ENCODE measurements around the gene DDX41.

DDX41 gene

DNA sequence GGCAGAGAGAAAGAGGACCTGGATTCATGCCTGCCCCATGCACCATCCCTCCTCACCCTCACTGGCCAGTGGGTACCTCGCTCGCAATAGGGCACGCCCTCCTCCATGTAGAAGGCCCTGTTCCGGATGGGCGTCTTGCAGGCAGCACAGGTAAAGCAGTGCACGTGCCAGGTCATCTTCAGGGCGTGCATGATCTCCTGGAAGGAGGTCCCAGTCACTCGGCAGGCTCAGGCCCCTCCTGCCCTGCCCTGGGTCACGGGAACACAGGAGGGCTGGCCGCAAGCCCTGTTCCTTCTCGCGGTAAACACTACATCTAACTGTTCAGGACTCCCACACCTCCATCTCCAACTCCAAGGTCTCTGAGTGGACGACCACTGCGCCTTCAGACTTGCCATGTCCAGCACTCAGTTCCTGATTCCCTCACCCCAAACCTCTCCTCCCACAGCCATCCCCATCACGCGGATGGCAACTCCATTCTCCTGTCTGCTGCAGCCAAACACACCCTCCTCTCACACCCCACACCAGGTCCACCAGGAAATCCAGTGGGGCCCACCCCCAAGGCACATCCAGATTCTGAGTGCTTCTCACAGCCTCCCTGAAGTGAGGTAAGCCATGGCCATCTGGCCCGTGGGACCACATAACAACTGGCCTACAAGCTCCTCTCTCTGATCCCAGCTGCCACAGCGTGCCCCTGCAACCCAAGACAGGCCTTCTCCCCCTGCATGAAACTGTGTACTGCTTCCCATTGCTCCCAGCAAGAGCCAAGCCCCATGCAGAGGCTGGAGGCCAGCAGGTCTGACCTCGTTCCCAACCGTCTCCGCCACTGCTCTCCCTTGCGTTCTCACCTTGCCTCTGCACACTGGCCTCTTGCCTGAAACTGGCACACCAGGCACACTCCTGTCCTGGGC is 32.5 kb downstream of the DDX41 start:
- DNase-seq (ENCODE audit: low spot score): no peak

DNA sequence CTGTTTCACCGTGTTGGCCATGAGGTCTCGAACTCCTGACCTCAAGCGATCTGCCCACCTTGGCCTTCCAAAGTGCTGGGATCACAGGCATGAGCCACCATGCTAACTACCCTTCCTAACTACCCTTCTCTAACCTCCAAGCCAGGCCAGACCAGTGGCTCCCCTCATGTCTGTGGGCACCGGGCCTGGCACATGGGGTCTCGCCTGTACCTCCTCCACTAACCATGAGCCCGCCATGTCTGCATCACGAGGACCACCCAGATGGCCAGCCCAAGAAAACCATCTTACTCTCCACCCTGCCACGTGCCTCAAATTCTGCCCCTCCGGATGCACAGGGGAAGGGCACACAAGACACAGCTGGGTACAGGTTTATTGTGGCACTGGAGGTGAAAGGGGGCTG is 33.7 kb downstream of the DDX41 start:
- no peak for DNase-seq (ENCODE audit: low spot score)

DNA sequence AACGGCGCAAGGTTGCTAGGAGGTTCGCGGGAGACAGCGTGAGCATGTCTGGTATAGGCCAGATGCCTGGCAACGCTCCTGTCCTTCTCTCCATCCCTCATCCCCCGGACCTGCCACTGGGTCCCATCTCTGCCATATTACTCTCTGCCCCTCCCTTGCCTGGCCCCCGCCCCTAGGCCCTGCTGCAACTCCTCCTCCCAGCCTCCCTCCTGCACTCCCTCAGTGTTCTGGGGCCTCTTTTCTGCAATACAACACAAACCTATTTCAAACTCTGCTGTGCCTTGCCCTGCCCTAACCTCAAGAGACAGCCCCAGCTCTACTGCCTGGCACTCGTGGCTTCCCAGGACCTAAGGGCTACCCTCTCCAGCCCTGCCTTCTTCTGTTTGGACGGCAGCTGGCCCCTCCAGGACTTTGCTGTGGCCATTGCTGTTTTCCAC is 34.4 kb downstream of the DDX41 start:
- no peak for DNase-seq (ENCODE audit: low spot score)

DNA sequence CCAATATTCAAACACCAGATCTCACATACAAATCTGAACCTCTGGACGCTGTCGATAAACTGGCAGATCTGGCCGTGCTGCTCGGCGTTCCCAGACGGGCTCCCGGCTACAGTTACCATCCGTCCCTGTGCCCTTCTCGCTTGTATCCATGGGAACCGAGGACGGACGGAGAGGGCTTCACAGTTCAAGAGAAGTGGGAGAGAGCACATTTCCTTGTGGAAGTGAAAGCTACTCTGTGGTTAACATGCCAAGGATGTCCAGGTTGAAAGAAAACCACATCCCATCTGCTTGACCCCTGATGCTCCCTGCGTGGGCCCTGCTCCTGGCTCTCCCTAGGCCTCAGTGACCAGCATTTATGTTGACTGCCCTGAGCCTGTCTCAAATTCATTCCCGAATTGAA is 37.0 kb downstream of the DDX41 start:
- DNase-seq (ENCODE audit: low spot score): no peak

DNA sequence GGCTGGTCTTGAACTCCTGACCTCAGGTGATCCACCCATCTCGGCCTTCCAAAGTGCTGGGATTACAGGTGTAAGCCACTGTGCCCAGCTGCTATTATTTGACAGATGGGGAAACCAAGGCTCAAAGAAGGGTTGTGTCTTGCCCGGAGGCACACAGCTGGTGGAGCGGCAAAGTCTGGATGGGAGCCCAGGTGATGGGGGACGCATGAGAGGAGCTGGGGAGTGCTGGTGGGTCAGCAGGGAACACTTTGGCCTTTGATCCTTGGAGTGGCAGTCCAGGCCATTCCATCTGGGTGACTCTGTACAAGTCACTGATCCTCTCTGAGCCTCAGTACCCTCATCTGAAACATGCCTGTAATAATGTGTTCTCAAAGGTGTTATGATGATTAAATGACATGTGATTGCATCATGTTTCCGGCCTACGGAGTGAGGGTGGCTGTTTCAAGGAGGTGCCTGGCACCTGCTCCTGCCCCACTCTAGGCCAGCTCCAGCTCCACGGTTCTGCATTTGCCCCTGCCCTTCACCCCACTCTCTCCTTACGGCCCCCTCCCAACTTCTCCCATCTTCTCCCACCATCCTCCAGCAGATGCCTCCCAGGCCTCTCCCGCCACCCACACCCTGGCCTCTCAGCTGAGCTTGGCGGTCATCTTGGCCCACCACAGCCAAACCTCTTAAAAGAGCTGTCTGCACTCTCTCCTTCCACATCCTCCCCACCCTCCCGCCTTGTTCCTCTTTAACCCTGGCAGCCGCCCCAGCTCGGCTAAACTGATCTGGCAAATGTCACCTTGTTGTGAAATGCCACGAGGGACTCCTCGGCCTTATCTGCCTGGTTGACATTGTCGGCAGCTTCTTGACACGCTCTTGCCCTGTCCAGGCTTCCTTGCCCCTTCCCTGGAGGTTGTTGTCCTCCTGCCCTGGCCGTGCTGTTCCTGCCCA is 37.8 kb downstream of the DDX41 start:
- no peak for DNase-seq (ENCODE audit: low spot score)

DNA sequence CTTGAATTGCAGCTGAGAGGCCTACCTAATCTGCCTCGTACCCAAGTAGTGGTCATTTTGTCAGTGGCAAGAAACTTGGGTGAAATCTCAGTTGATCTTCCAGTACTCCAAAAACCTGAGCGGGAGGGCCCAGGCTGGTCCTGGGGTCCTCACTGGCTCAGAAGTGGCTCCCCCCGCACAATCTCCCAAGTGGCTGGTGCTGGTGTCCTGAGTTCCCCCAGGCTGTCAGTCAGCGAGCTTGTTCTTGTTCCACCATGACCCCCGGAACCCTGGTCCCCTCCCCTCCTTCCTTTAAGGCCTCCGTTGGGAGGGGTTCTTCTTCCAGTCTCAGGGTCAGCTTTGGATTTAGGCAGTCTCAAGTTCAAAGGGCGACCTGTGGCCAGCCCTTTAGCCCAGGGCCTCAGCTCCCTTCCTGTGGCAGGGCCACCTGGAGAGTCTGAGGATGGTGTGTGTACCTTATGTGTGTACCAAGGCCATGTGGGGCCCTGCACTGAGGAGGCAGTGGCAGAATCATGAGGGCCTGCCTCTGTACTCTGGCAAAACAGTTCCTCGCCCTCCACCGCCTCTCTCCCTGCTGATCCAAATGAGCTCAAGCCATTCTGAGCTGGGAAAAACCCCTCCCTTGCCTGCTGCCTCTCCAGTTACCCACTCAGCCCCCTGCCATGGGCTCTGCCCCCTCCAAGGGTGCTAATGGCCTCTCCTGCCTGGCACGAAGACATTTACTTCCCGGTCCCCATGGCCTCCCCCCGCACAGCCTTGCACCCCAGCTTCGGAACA is 38.9 kb downstream of the DDX41 start:
- no peak for DNase-seq (ENCODE audit: low spot score)

DNA sequence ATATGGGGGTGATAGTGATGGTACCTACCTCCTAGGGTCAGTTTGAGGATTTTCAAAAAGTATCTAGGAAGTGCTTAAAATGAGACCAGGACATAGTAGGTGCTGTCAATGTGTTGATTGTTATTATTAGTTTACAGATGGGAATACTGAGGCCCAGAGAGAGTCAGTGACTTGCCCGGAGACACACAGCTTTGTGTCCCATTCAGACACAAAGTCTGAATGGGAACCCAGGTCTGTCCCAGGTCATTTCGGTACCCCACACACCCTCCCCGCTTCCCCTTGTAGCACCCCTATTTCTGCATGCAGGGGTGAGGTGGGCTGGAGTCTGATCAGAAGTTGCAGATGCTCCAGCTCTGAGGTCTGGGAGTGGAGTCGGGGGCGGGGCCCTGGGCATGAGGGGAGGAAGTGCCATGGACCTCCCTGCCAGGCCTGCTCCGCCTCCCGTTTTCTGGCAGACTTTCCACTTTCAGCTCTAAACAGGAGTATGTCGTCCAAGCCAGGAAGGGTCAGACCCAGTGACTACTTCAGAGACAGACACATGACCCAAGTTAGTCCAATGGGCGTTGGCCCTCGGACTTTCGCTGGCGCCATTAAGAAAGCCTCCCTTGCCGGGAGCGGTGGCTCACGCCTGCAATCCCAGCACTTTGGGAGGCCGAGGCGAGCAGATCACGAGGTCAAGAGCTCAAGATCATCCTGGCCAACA is 40.1 kb downstream of the DDX41 start:
- DNase-seq (ENCODE audit: low spot score): no peak

DNA sequence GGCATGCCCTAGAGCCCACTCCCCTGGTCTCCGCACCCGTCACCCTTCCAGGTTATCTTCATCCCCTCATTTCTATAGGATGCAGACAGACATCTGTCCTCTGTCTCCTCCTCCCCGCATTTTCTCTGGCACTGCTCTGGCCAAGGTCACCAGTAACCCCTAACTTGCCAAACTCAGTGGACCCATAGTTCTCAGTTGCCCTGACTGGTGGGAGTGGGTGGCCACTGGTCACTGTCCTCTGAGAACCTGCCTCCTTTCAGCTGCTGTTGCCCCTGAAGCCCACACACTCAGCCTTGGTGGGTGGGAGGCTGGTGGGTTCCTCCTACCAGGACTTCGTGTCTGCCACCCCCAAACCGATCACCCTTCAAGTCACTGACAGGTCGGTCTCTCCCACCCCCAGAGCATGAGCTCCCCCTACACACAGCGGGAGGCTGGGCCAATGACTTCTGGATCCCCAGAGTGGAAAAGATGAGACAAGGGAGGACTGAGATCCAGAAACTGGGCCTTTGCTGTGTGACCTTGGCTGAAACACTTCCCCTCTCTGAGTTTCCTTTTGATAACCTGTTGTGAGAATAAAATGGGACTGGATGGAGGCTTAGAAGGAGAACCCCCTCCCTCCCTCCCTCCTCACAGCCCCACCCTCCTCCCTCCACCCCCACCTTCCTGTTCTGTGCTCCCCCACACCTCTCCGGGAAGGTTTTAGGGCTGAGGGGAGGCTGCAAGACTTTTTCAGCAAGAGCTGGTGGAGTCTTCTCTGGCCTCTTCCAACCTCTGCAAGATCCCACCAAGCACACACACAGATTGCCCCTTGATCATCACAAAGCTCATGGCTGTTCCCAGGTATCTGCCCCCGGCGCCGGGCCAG is 41.0 kb downstream of the DDX41 start:
- DNase-seq (ENCODE audit: low spot score): no peak

DNA sequence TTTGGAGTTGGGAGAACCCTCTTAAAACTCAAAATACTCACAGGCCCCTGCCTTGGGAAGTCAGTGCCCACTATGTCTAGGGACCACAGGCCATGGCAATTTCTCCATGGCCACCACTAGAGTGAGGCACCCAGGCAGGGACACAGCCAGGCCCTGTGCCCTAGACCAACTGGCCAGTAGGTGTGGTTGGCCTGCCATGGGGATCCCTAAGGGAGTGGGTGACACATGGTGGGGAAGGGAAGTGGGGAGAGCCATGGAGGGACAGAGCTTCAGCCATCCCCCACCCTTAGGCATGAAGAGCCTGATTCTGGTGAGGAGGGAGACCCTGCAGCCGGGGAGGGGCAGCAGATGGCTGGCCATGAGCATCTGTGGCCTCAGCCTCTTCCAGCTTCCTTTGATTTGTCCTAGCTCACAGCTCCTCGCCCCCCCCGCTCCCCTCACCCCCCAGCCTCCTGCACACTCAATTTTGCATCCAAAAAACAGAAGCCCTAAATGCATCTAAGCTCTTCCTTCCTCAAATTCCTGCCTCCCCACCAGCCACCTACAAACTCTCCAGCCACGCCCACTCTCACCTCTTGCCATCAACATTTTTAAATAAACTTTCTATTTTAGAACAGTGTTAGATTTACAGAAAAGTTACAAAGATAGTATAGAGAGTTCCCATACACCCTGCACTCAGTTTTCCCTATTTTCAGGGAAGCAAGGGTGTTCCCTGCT is 41.8 kb downstream of the DDX41 start:
- DNase-seq (ENCODE audit: low spot score): no peak

DNA sequence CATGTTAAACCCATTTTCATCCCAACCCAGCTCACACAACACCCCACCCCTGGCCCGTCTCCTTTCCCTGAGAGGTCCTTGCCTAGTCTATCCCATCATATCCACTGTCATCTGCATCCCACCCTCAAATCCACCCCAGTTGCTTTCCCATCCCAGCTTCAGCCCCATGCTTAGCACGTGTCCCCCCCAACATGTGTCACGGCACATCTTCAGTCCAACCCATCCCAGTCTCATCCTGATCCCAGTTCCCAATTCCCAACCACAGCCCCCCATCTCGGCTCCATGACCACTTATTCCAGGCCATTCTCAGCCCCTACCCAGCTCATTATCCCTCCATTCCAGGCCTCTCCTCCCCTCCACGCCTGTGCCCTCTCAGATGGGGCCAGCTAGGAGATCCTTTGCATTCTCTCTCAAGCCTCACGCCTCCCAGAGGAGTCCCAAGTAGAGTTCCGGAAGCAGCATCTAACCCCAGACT is 42.7 kb downstream of the DDX41 start:
- no peak for DNase-seq (ENCODE audit: low spot score)

DNA sequence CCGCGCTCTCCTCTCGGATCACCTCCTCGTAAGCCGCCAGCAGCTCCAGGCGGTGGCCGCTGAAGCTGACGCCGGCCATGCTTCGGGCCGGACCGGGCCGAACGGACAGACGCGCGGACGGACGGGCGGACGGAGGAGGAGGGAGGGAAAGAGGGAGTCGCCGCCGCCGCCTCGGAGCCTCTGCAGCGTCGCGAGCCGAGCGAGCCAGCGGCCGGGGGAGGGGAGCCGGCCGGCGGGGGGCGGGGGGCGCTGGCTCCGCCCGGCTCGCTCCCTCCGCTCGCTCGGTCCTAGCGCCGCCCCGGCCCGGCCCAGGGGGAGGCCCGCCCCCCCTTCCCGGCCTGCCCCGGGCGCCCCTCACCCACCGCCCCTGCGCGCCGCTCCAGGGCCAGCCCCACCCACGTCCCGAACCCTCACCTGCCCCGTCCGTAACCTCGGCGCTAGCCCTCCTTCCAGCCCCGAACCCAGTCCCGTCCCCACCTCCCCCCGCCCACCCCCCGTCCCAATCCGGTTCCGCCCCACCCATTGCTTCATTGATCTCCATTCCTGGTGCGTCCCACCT is 43.2 kb downstream of the DDX41 start, which contains the start of gene DBN1:
DBN1 (minus strand) TSS at position 192 of the 559 bp plus-strand sequence; CDS start at position 79, 113 bp downstream.
- peak; percentile 92 for DNase-seq (ENCODE audit: low spot score)

DNA sequence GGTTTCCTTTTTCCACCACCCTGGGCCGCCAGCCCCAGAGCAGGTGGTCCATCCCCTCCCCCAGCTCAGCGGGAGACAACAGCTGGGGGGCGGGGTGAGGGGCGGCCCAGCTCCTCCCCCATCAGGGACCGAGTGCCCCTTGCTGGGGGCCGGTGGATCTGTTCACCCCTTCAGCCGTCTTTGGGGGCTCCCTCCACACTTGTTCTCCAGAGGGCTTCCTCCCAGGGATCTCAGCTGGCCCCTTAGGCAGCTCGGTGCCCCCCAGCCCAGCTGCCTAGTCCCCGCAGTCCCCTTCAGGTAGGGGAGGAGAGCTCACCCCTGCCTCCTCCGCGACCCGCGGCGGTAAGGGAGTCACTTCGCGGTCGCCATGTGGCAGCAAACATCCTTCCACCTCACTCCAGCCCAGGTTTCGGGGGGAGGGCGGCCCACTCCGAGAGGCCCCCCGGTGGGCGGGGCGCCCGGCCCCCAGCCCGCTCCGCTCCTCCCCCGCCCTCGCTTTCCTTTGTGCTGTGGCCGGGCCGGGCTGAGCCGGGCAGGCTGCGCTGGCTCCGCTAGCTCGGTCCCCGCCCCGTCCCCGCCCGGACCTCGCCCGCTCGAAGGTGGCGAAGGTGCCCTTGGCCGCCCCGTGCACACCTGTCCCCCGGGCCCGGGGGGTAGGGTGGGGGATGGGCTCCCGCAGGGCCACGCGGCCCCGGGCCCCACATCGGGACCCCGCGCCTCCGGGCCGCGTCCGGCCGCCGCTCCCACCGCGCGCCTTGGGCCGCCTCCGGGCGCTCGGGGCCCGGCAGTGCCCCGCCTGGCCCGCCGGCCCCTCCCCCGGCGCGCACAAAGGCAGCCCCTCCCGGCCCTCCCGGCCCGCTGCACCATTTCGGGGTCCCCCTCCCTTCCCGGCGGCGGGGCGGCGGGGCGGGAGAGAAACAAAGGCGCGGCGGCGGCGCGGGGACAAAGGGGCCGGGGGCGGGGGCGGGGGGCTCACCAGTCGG is 44.0 kb downstream of the DDX41 start:
- DNase-seq (ENCODE audit: low spot score): peak; percentile 86

DNA sequence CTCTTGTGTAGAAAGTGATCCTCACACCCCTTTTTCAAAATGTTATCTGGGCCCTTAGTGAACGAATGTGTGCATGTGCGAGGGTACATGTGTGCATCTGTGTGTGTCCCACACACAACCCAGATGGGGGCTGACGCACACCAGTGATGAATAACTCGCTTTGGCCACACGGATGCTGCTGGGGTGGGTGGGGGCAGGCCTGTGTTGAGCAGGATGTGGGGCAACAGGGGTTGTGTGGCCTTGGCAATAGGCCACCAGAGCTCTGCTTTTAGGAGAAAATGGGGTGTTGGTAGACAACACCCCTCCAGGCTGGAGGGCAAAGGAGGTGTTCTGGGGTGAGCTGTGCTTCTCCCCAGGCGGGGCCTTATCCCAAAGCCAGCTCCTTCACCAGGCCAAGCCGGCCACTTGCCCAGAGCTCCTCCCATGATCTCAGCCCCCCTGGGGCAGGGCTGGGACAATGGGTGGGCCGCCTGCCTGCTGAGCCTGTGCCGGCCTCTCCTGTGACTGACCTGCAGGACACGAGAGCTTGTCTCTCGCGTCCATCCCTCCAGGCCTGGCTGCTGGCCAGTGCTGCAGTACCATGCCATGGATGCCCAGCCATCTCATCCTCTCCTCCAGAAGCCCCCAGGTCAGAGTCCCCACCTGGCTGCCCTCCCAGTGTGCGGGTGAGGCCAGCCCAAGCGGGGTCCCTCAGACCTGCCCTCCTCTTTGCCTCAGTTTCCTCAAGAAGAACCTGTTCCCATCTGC is 45.0 kb downstream of the DDX41 start:
- DNase-seq (ENCODE audit: low spot score): no peak

DNA sequence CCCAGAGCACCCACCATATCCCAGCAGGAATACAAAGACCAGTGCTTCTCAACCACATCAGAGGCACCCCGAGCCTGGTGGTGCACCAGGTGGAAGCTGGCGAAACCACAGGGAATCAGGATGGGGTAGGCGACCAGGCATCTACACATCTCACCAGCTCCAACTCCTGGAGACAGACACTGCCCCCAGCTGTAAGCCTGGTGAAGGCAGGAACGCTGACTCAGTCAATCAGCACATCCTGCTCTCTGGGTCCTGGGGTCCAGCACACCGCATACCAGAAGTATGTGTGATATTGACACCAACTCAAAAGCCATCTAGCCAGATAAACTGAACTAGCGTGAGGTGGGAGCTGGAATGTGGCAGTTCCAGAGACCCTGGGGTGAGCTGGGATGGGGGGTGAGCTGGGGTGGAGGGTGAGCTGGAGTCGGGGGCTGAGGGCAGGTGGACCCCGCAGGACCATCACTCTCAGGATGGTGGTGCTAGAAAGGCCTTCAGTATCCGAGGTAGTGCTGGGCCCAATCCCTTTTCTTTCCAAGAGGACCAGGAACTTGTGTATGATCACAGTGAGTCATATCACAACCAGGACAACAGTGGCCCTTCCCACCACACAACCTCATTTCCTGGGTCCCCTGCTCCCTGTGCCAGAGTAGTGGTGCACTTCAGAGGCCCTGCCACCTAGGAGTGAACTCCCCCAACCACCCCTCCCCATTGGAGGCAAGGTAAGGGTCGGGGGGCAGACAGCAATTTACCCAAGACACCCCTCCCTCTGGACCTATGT is 45.8 kb downstream of the DDX41 start:
- no peak for DNase-seq (ENCODE audit: low spot score)

DNA sequence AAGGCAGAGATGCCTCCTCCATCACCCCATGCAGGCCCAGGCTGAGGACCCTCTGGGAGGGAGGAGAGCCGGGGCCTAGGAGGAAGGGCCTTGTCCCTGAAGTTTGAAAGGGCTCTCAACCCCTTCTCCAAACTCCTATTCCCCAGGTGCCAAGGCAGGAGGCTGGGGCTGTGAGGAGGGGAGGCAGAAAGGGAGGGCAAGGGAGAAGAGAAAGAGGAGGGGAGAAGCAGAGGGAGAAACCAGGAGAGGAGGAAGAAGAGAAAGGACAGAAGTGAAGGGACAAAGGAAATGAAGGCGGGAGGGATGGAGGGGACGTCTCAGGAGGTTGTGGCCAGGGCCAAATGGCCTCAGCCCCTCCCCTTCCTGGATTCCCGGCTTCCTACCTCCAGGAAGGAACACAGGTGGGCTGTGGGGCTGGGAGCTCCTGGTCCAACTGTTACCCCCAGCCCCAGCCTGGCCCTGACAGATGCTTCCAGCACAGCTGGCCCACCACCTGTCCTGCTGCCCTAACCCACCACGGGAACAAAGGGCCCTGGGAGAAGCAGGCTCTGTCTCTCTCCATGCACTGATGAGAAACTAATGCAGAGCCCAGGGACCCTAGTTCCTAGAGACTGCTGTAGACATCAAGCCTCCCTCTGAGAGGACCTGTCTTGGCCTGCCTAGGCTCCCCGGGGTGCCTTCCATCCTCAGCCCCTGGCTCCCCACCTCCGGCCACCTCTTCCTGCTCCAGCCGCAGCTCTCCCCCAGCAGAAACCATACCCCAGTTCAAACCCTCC is 46.8 kb downstream of the DDX41 start:
- DNase-seq (ENCODE audit: low spot score): no peak
